GM19395 (cell line): ENCODE data around the gene NHEJ1.

ENCODE experiments used
- ATAC-seq: cut with Tn5 transposase; IDR thresholded peaks from one replicate; pipeline ENCODE4 v1.9.1; 2021; ENCODE audit warnings: mild to moderate bottlenecking, moderate library complexity; ENCODE audit not compliant: unreplicated experiment

NHEJ1 gene

GRCh38 chr2:219182331-219183150 lies 21.9 kb upstream of the NHEJ1 start:
- no peak for ATAC-seq

- no peak for ATAC-seq
These were observed 20.9 kb upstream of the NHEJ1 start for GRCh38 chr2:219181531-219181930.

GRCh38 chr2:219180961-219181360 lies 20.3 kb upstream of the NHEJ1 start:
- no peak for ATAC-seq

- no peak for ATAC-seq
These were observed 19.2 kb upstream of the NHEJ1 start for GRCh38 chr2:219179601-219180465.

- ATAC-seq, result peak; percentile 20
These were observed 18.0 kb upstream of the NHEJ1 start for GRCh38 chr2:219178377-219179175.

GRCh38 chr2:219177552-219178376 lies 17.1 kb upstream of the NHEJ1 start, which contains the start of gene RETREG2:
Gene RETREG2 (plus strand): TSS chr2:219178275. CDS start chr2:219178353, 78 bp downstream.
- peak; percentile 55 for ATAC-seq

GRCh38 chr2:219176818-219177551 lies 16.4 kb upstream of the NHEJ1 start, which contains the start of gene CNPPD1:
Gene CNPPD1 (minus strand): TSS chr2:219176925. CDS start chr2:219176828, 97 bp downstream.
- ATAC-seq, result peak; percentile 70

- ATAC-seq, result peak; percentile 36
These were observed 15.6 kb upstream of the NHEJ1 start for GRCh38 chr2:219175928-219176817.

- no peak for ATAC-seq
These were observed 14.9 kb upstream of the NHEJ1 start for GRCh38 chr2:219175486-219175885.

- ATAC-seq, result no peak
These were observed 14.2 kb upstream of the NHEJ1 start for GRCh38 chr2:219174801-219175200.

- ATAC-seq, result no peak
These were observed 13.5 kb upstream of the NHEJ1 start for GRCh38 chr2:219174146-219174545.

- no peak for ATAC-seq
These were observed 12.6 kb upstream of the NHEJ1 start for GRCh38 chr2:219173176-219173575.

- no peak for ATAC-seq
These were observed 11.9 kb upstream of the NHEJ1 start for GRCh38 chr2:219172231-219173154.

GRCh38 chr2:219171231-219171651 lies 10.6 kb upstream of the NHEJ1 start:
- no peak for ATAC-seq

GRCh38 chr2:219169930-219170654 lies 9.5 kb upstream of the NHEJ1 start, which contains the start of gene SLC23A3:
Gene SLC23A3 (minus strand): TSS chr2:219170029. CDS start chr2:219169984, 45 bp downstream.
- ATAC-seq, result no peak

- ATAC-seq, result no peak
These were observed 8.3 kb upstream of the NHEJ1 start for GRCh38 chr2:219168932-219169331.
